Stimulated activated CD4-positive, alpha-beta T cell treated with anti-CD3 and anti-CD28 coated beads, Interleukin-1b, Interleukin-23, amount 100 ng/mL, for 24 hours (primary cell): ENCODE results near the gene CALD1.

Experiments
- DNase-seq, 4 experiments: peaks; one replicate each; pipeline ENCODE4 v3.0.0-alpha.2; 2020; ENCODE audit warnings: low read depth in 4 of 4, low spot score in 1 of 4

The CALD1 gene

GRCh38 chr7:134916171-134916883 is 136.9 kb downstream of the CALD1 start:
- no peak for DNase-seq

- no peak for DNase-seq
Observed at GRCh38 chr7:134919240-134919641, 139.8 kb downstream of the CALD1 start.

GRCh38 chr7:134920026-134920753 is 140.8 kb downstream of the CALD1 start:
- DNase-seq: no peak

GRCh38 chr7:134922720-134923704 is 143.6 kb downstream of the CALD1 start:
- no peak for DNase-seq

DNA sequence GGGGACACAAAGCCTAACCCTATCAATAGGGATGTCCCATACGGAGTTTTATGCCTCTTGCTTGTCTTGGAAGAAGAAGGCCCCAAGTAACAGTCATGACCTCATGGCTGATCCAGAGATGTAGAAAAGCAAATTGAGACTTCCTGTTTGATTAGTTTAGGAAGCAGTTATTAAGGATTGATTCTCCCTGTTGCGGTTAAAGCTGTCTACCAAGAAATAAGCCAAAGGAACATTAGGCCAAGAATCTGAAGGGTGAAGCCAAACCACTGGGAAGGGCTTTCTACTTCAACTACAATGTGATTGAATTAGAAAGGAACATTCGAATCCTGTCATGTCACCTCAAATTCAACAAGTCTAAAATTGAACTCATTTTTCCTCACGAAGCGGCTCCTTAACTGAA is 146.3 kb downstream of the CALD1 start:
- DNase-seq: no peak

GRCh38 chr7:134926396-134926795 is 147.0 kb downstream of the CALD1 start:
- no peak for DNase-seq

DNA sequence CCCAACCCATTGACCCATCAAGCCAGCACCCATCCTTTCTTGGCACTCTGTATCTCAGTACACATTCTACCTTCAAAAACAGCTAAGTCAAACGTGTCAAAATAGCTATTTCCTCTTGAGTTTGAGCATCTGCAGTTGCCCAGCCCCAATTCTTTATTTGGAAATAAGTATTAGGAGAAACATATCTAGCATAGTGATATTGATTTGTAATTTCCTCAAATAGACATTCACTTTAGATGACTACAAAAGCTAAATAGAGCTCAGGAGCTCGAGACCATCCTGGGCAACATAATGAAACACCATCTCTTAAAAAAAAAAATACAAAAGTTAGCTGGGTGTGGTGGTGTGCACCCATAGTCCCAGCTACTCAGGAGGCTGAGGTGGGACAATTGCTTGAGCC is 147.6 kb downstream of the CALD1 start:
- DNase-seq: no peak

- no peak for DNase-seq
Observed at GRCh38 chr7:134927723-134928122, 148.3 kb downstream of the CALD1 start.

- no peak for DNase-seq
Observed at GRCh38 chr7:134928554-134928953, 149.1 kb downstream of the CALD1 start.

GRCh38 chr7:134931487-134931886 is 152.1 kb downstream of the CALD1 start:
- DNase-seq: no peak

- no peak for DNase-seq
Observed at GRCh38 chr7:134932707-134933370, 153.4 kb downstream of the CALD1 start.

- DNase-seq: no peak
Observed at GRCh38 chr7:134933460-134934068, 154.1 kb downstream of the CALD1 start.

- DNase-seq: no peak
Observed at GRCh38 chr7:134935701-134936100, 156.3 kb downstream of the CALD1 start.

GRCh38 chr7:134936893-134937510 is 157.6 kb downstream of the CALD1 start:
- DNase-seq: no peak

GRCh38 chr7:134938141-134938540 is 158.7 kb downstream of the CALD1 start:
- no peak for DNase-seq

- DNase-seq: no peak
Observed at GRCh38 chr7:134939136-134939535, 159.7 kb downstream of the CALD1 start.

DNA sequence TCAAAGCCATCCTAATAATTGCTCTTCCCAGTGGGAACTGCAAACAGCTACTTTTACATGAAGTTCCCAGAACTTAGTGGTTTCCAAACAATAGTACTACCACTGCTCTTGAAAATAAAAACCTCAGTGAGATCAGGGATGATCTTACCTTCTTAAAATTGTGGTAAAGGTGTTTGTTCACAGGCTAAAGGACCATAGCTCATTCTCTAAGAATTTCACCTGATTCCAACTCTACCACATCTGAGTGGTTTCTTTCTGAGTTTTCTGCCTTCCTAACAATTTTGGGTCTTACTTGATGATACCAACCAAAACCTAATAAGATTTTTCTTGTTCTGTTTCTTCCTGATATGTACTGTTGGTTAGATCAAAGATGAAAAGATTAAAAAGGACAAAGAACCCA is 161.3 kb downstream of the CALD1 start:
- no peak for DNase-seq

DNA sequence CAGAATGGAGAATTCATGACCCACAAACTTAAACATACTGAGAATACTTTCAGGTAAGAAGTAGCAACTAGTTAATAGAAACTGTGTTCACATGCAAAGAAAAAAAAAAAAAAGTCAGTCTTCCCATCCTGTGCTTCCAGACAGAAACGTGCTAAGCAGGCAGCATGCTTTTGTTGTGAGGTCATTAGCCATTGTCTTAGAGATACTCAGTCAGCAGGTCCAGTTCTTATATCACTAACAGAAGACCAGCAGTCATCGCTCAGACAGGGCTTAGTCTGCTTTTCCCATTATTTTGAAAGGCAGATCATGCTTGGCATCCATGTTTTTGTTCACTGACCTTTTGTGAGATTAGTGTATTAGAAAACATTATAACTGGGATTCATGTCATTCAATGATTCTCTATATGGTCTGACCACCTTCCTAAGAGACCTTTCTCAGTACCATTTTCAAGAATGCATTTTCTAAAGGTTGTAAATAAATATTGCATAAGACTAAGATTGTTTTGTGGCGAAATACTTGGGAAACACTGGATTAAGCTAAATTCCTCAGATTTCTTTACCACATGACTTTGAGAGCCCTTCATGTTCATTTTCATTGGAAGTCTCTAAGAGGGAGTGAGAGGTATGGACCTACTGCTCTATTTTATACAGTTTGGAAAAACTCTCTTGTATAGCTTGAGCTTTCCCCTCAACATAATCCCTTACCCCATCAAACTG is 161.9 kb downstream of the CALD1 start:
- DNase-seq: no peak

DNA sequence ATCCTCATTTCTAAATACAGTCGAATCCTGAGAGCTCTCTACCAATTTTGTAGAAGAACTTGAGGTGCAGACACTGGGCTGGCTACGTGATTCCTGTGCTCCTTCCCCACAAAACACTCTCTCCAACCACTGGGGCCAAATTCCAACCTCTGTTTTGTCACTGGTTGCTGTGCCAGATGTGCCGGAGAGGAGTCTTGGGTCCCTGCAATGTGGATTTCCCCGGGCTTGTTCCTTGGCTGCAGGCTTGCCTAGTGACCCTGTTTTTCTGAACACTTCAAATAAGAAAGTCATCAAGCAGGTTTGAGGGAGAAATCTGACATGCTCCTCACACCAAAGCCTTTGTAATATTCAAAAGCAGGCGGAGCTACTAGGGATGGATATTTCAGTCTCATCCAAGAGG is 162.5 kb downstream of the CALD1 start:
- DNase-seq: no peak
